H9 (cell line): Measurements from ENCODE around the gene CRYGA. TPM values are rescaled to one million over a fixed set of nuclear protein-coding genes. Genes with fewer than 3 reads are reported as not detected.

ENCODE experiments used
- DNase-seq: peaks from one replicate; pipeline ENCODE4 v3.0.0-alpha.2; 2017
- H2AFZ ChIP-seq: one replicate; pipeline ENCODE4 v1.6.1; 2013; ENCODE audit warnings: mild to moderate bottlenecking, low read length, control low read depth, moderate library complexity
- H2AK5ac ChIP-seq: 2 replicates; pipeline ENCODE4 v1.6.1; 2013; ENCODE audit warnings: low read length, control low read depth, mixed read lengths; ENCODE audit not compliant: insufficient read length
- H2BK120ac ChIP-seq: one replicate; pipeline ENCODE4 v1.6.1; 2013; ENCODE audit warnings: low read depth, mild to moderate bottlenecking, low read length, control low read depth, inconsistent platforms; ENCODE audit not compliant: poor library complexity, severe bottlenecking
- H2BK12ac ChIP-seq: 2 replicates; pipeline ENCODE4 v1.6.1; 2013; ENCODE audit warnings: low read length, control low read depth, mixed read lengths, low read depth; ENCODE audit not compliant: insufficient read length
- H2BK15ac ChIP-seq: 2 replicates; pipeline ENCODE4 v1.6.1; 2013; ENCODE audit warnings: low read depth, low read length, control low read depth
- H2BK20ac ChIP-seq: one replicate; pipeline ENCODE4 v1.6.1; 2013; ENCODE audit warnings: low read depth, mild to moderate bottlenecking, low read length, control low read depth, inconsistent platforms; ENCODE audit not compliant: poor library complexity, severe bottlenecking
- H2BK5ac ChIP-seq: 2 replicates; pipeline ENCODE4 v1.6.1; 2013; ENCODE audit warnings: low read length, control low read depth, mixed read lengths; ENCODE audit not compliant: insufficient read length
- H3K14ac ChIP-seq: 2 replicates; pipeline ENCODE4 v1.6.1; 2013; ENCODE audit warnings: low read length, control low read depth; ENCODE audit not compliant: insufficient read depth
- H3K18ac ChIP-seq: 2 replicates; pipeline ENCODE4 v1.6.1; 2013; ENCODE audit warnings: low read depth, mild to moderate bottlenecking, mixed read lengths, low read length, control low read depth; ENCODE audit not compliant: insufficient read length
- H3K23ac ChIP-seq: 2 replicates; pipeline ENCODE4 v1.6.1; 2013; ENCODE audit warnings: low read length, control low read depth, mixed read lengths, low read depth; ENCODE audit not compliant: insufficient read length
- H3K23me2 ChIP-seq: 2 replicates; pipeline ENCODE4 v1.6.1; 2013; ENCODE audit warnings: low read depth, mild to moderate bottlenecking, mixed read lengths, low read length, control low read depth; ENCODE audit not compliant: insufficient read length, poor library complexity, severe bottlenecking
- H3K27ac ChIP-seq: 2 replicates; pipeline ENCODE4 v1.5.1; 2013; ENCODE audit warnings: low read length, control low read depth, mixed read lengths, low read depth; ENCODE audit not compliant: insufficient read length
- H3K27me3 ChIP-seq: 2 replicates; pipeline ENCODE4 v1.6.1; 2013; ENCODE audit warnings: low read length, control low read depth, inconsistent platforms; ENCODE audit not compliant: insufficient read depth
- H3K4ac ChIP-seq: 2 replicates; pipeline ENCODE4 v1.6.1; 2013; ENCODE audit warnings: low read depth, mild to moderate bottlenecking, control low read depth, inconsistent platforms, low read length, moderate library complexity
- H3K4me1 ChIP-seq: 2 replicates; pipeline ENCODE4 v1.6.1; 2013; ENCODE audit warnings: low read length, control low read depth, inconsistent platforms; ENCODE audit not compliant: insufficient read depth
- H3K4me2 ChIP-seq: 2 replicates; pipeline ENCODE4 v1.6.1; 2013; ENCODE audit warnings: low read length, control low read depth, mixed read lengths; ENCODE audit not compliant: insufficient read length, insufficient read depth
- H3K56ac ChIP-seq: 2 replicates; pipeline ENCODE4 v1.6.1; 2013; ENCODE audit warnings: low read depth, mild to moderate bottlenecking, mixed read lengths, low read length, control low read depth; ENCODE audit not compliant: insufficient read length
- H3K79me1 ChIP-seq: 2 replicates; pipeline ENCODE4 v1.6.1; 2013; ENCODE audit warnings: low read depth, mild to moderate bottlenecking, moderate library complexity, low read length, control low read depth, inconsistent platforms; ENCODE audit not compliant: insufficient read depth, poor library complexity, severe bottlenecking
- H3K79me2 ChIP-seq: 2 replicates; pipeline ENCODE4 v1.6.1; 2013; ENCODE audit warnings: low read length, control low read depth, inconsistent platforms; ENCODE audit not compliant: insufficient read depth
- H3K9ac ChIP-seq: 2 replicates; pipeline ENCODE4 v1.6.1; 2013; ENCODE audit warnings: low read length, control low read depth, mixed read lengths; ENCODE audit not compliant: insufficient read length; ENCODE audit errors: extremely low read depth
- H3K9me3 ChIP-seq: one replicate; pipeline ENCODE4 v1.6.1; 2013; ENCODE audit warnings: low read depth, low read length, inconsistent platforms; ENCODE audit not compliant: control insufficient read depth
- H3T11ph ChIP-seq: one replicate; pipeline ENCODE4 v1.6.1; 2013; ENCODE audit warnings: mild to moderate bottlenecking, low read length, control low read depth, inconsistent platforms
- H4K20me1 ChIP-seq: one replicate; pipeline ENCODE4 v1.6.1; 2013; ENCODE audit not compliant: control insufficient read depth, insufficient read length, insufficient read depth
- H4K5ac ChIP-seq: 2 replicates; pipeline ENCODE4 v1.6.1; 2013; ENCODE audit warnings: low read depth, mild to moderate bottlenecking, mixed read lengths, low read length, control low read depth; ENCODE audit not compliant: insufficient read length
- H4K8ac ChIP-seq: replicated peaks from 2 replicates; pipeline ENCODE4 v1.6.1; 2013; ENCODE audit warnings: low read length, control low read depth, mixed read lengths, low read depth; ENCODE audit not compliant: insufficient read length
- H4K91ac ChIP-seq: 2 replicates; pipeline ENCODE4 v1.6.1; 2013; ENCODE audit warnings: low read depth, mild to moderate bottlenecking, moderate library complexity, mixed read lengths, low read length, control low read depth; ENCODE audit not compliant: insufficient read length
- H3K27ac Mint-ChIP-seq, 3 experiments: 2 replicates in 2 of 3; 3 replicates in 1 of 3; pipeline ENCODE4 v1.8.0; 2020 to 2021; ENCODE audit warnings: mixed read lengths in 3 of 3, mild to moderate bottlenecking in 1 of 3, moderate library complexity in 1 of 3
- H3K27me3 Mint-ChIP-seq: 2 replicates; pipeline ENCODE4 v1.8.0; 2021; ENCODE audit warnings: low read depth, mild to moderate bottlenecking, moderate library complexity, mixed read lengths
- H3K36me3 Mint-ChIP-seq, 3 experiments: 2 replicates in 2 of 3; 3 replicates in 1 of 3; pipeline ENCODE4 v1.8.0; 2020 to 2021; ENCODE audit warnings: low read depth in 3 of 3, mixed read lengths in 3 of 3; ENCODE audit not compliant: insufficient read depth in 1 of 3
- H3K4me1 Mint-ChIP-seq, 2 experiments: 2 replicates each; pipeline ENCODE4 v1.8.0; 2020; ENCODE audit warnings: mixed read lengths in 2 of 2
- H3K4me3 Mint-ChIP-seq, 2 experiments: 2 replicates in 1 of 2; 3 replicates in 1 of 2; pipeline ENCODE4 v1.8.0; 2020 to 2021; ENCODE audit warnings: mild to moderate bottlenecking in 2 of 2, mixed read lengths in 2 of 2, moderate library complexity in 1 of 2
- H3K9me3 Mint-ChIP-seq, 2 experiments: 2 replicates in 1 of 2; 3 replicates in 1 of 2; pipeline ENCODE4 v1.8.0; 2020; ENCODE audit warnings: mild to moderate bottlenecking in 2 of 2, mixed read lengths in 2 of 2, moderate library complexity in 1 of 2
- CTCF ChIP-seq: fragments of 200-600 bp; sonication (generic); conservative IDR thresholded peaks from 3 replicates; pipeline ENCODE4 v1.8.0; 2021; ENCODE audit warnings: antibody characterized with exemption, mild to moderate bottlenecking
- WGBS: extraction: QIAGEN DNeasy Blood & Tissue Kit; methylation state at CpG from one replicate; pipeline ENCODE4 v1.1.7; 2013; ENCODE audit warnings: missing lambda C conversion rate, low lambda C conversion rate, mixed read lengths; ENCODE audit not compliant: insufficient read length; ENCODE audit errors: extremely low coverage; 5-methylcytosine and 5-hydroxymethylcytosine counted together
- total RNA-seq: library from RNA; stranded (reverse); gene quantifications from 2 replicates; pipeline ENCODE4 v1.2.1, GENCODE V29; 2021

The CRYGA gene
- total RNA-seq, 1 experiment from 2014 or later: not detected

- H3K4me3 Mint-ChIP-seq: no peak within 1 kb of the TSS
- no peak within 1 kb of the TSS for H2BK15ac ChIP-seq
- H2BK120ac ChIP-seq: no peak within 1 kb of the TSS
- H3K4me1 Mint-ChIP-seq: no peaks in the 10 kb centered on the region
- no CpG with 5 or more reads among the region's 19 CpGs for WGBS
- no peak within 1 kb of the TSS for H3K4ac ChIP-seq
- H4K20me1 ChIP-seq: no peaks in the 10 kb centered on the region
- H3K79me1 ChIP-seq: no peaks in the 10 kb centered on the region
- no peak for TF ChIP-seq CTCF
- H3K9me3 Mint-ChIP-seq: peaks cover 2 to 3% of the 10 kb centered on the region in 2 experiments; a peak in 2 of 5 replicates
- H2AK5ac ChIP-seq: no peak within 1 kb of the TSS
- no peak within 1 kb of the TSS for H4K5ac ChIP-seq
- no peaks in the 10 kb centered on the region for H3K9me3 ChIP-seq
- no peak within 1 kb of the TSS for H3K23ac ChIP-seq
- DNase-seq: no peak
- H2BK20ac ChIP-seq: no peak within 1 kb of the TSS
- no peaks in the 10 kb centered on the region for H3K23me2 ChIP-seq
- H3K18ac ChIP-seq: no peak within 1 kb of the TSS
- no peak within 1 kb of the TSS for H3K4me2 ChIP-seq
- H3T11ph ChIP-seq: no peak within 1 kb of the TSS
- H3K4me1 ChIP-seq: no peaks in the 10 kb centered on the region
- H2BK12ac ChIP-seq: no peak within 1 kb of the TSS
- no peak within 1 kb of the TSS for H2AFZ ChIP-seq
- no peaks in the 10 kb centered on the region for H3K27me3 ChIP-seq
- H3K27ac ChIP-seq: no peak within 1 kb of the TSS
- H4K91ac ChIP-seq: no peak within 1 kb of the TSS
- H3K9ac ChIP-seq: no peak within 1 kb of the TSS
- no peak within 1 kb of the TSS for H4K8ac ChIP-seq
- no peak within 1 kb of the TSS for H3K27ac Mint-ChIP-seq
- H3K27me3 Mint-ChIP-seq: no peaks in the 10 kb centered on the region
- H3K36me3 Mint-ChIP-seq: no peaks in the 10 kb centered on the region; a peak in 1 of 7 replicates
- no peaks in the 10 kb centered on the region for H3K79me2 ChIP-seq
- H3K14ac ChIP-seq: no peak within 1 kb of the TSS
- H3K56ac ChIP-seq: no peak within 1 kb of the TSS
- H2BK5ac ChIP-seq: no peak within 1 kb of the TSS
These were observed 33.4 kb downstream of the CRYGA start, which contains the start of gene CRYGC for GRCh38 chr2:208129744-208130711. Gene CRYGC, minus strand, starts transcription at chr2:208129828. Its CDS starts 36 bp downstream, at chr2:208129792.
